ENCODE measurements around the gene SUOX.
"Not testable (repeated sequence)": the region's sequence is repeated elsewhere in the genome, so short reads cannot be mapped to it uniquely, and the experiment has no call there.

Gene SUOX

DNA sequence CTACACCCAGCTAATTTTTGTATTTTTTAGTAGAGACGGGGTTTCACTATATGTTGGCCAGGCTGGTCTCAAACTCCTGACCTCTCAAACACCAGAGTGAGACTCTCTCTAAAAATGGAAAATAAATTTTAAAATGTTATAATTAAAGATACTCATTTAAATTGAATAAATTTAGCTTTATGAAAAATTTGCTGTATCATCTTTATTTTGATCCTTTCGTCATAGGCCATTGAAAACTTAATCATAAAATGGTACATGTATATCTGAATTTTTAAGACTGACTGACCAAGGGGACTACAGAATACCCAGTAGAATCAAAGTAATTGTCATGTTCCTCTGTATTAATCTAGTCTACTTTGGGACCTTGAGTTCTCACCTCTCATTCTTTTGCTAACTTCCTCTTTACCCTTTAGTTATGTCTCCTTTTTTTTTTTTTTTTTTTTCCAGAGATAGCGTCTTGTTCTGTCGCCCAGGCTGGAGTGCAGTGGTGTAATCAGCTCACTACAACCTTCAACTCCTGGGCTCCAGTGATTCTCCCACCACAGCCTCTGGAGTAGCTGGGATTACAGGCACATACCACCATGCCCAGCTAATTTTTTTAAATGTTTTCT is 13.7 kb upstream of the SUOX start:
- H3K4me3 ChIP-seq (ENCODE audit: low read length), result no peak overlapping the region
- no peak for DNase-seq (ENCODE audit: low read depth)
- no peak for TF ChIP-seq CTCF (conservative IDR thresholded peaks at IDR 0.05; ENCODE audit: low read depth, low read length)

DNA sequence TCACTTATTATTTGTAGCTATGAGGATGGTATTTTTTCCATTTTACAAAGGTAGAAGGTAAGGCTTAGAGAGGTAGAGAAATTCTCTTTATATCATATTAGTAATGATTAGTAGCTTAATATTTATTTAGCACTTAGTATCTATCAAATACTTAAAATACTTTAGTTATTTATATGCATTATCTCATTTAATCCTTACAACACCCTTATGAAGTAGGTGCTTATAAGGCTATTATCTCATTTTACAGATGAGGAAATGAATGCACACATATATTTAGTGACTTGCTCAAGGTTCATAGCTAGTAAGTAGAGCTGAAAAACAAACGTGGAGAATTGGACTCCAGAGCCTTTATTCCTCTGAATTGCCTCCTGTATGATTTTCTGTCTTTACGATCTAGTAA is 12.2 kb upstream of the SUOX start:
- no peak overlapping the region for H3K4me3 ChIP-seq (ENCODE audit: low read length)
- no peak for DNase-seq (ENCODE audit: low read depth)
- TF ChIP-seq CTCF (conservative IDR thresholded peaks at IDR 0.05; ENCODE audit: low read depth, low read length), result no peak

DNA sequence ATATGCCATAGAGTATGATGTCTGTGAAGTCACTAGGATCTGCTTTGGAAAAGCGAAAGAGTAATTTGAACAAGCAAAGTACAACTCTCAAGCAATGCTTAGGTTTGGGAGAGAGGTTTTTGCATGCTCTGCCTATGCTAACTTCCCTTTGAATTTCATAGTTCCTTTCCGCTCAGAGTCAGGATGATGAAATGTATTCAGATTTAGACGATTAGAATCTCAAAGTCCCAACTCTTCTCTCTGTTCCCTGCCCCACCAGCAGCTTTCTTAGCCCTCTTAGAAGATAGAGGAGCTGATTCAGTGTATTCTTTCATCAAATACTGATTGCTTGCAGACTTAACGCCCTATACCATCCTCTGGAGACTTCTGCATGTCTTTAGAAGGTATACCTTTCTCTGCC is 11.7 kb upstream of the SUOX start:
- no peak overlapping the region for H3K4me3 ChIP-seq (ENCODE audit: low read length)
- TF ChIP-seq CTCF (conservative IDR thresholded peaks at IDR 0.05; ENCODE audit: low read depth, low read length), result no peak
- no peak for DNase-seq (ENCODE audit: low read depth)

DNA sequence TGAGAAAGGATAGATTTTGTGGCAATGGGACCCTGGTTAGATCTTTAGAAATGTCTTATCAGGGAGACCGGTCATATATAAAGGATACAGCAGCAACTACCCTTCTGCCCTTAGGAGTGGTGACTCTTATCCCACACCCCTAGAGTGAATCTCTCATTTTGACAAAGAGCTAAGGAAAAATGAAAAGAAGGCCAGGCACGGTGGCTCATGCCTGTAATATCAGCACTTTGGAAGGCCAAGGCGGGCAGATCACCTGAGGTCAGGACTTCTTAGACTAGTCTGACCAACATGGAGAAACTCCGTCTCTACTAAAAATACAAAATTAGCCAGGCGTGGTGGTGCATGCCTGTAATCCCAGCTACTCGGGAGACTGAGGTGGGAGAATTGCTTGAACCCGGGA is 11.1 kb upstream of the SUOX start:
- H3K4me3 ChIP-seq (ENCODE audit: low read length); DNase-seq (ENCODE audit: low read depth): not testable (repeated sequence)

DNA sequence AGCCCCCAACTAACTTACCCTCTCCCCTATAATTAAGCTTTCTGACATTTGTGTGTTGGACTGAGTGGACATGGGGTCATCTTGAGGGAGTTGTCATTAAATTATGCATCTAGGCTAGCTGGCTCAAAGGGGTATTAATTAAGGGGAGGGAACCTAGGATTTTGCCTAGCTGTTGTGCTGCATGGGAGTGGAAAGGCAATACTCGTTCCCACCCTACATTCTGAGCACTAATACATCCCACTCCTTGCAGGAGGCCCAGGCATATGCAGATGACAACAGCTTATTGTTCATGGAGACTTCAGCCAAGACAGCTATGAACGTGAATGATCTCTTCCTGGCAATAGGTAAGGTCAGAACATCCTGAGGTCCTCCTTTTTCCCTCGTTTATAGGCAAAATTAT is 6.0 kb upstream of the SUOX start:
- no peak overlapping the region for H3K4me3 ChIP-seq (ENCODE audit: low read length)
- no peak for TF ChIP-seq CTCF (conservative IDR thresholded peaks at IDR 0.05; ENCODE audit: low read depth, low read length)
- no peak for DNase-seq (ENCODE audit: low read depth)

DNA sequence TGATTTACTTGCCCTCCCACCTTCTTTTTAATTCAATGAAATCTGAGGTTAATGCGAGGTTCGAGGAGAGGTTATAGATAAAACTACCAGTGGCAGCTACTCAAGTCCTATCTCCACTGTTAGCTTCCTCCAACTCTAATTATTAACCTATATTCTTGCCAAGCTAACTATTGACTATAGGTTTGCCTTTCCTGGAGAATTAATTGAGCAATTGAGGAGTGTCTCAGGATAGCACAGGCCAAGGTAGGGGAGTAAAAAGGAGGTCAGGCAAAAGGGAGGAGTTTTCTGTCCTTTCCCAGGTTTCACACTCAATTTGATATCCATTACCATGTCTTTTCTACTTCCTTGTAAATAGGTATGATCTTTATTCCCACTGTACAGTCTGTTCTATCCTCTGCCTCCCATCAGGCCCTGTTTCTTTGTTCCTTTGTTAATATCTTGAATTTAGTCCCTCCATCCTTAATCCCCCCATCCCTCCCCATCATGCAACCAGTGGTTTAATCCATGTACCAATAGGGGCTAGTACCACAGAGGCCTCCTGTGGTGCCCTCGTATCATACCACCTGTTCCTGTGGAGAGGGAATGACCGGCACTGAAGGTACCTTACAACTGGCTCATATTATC is 3.7 kb upstream of the SUOX start:
- no peak for DNase-seq (ENCODE audit: low read depth)
- no peak overlapping the region for H3K4me3 ChIP-seq (ENCODE audit: low read length)
- no peak for TF ChIP-seq CTCF (conservative IDR thresholded peaks at IDR 0.05; ENCODE audit: low read depth, low read length)

DNA sequence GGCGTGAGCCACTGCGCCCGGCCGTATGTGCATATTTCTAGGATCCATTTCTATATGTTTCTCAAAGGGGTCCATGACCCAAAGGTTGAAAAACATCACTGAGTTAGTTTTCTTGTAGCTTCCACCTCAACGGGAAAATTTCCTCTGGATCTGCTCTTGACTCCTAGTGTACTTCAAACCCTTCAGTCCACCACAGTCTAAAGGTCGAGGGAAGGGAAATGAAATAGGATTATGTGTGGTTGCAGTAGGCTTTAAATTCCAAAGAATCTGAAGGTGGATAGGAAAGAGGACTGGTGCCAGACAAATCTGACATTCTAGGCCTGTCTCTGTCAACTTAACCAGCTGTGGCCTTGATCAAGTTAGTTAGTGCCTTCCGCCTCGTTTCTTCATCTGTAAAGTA is 1.7 kb upstream of the SUOX start:
- DNase-seq (ENCODE audit: low read depth), result no peak
- TF ChIP-seq CTCF (conservative IDR thresholded peaks at IDR 0.05; ENCODE audit: low read depth, low read length), result no peak
- H3K4me3 ChIP-seq (ENCODE audit: low read length), result no peak overlapping the region
